Dermis microvascular lymphatic vessel endothelial cell (primary cell): ENCODE measurements around the gene BIN1. TPM values are rescaled to one million over a fixed set of nuclear protein-coding genes. Genes with fewer than 3 reads are reported as not detected.

Source experiments
- DNase-seq, 2 donors: peaks; one replicate each; pipeline versions ENCODE4 v3.0.0 to v3.0.0-alpha.2; 2010; ENCODE audit warnings: low read depth in 2 of 2
- total RNA-seq: library from RNA; depleted of rRNA; stranded (reverse); fragments of >200 nt; gene quantifications from 2 replicates; pipeline ENCODE4 v1.2.1, GENCODE V29; 2014

Gene BIN1
- total RNA-seq, 1 donor from 2014 or later, result 37.6 TPM

DNA sequence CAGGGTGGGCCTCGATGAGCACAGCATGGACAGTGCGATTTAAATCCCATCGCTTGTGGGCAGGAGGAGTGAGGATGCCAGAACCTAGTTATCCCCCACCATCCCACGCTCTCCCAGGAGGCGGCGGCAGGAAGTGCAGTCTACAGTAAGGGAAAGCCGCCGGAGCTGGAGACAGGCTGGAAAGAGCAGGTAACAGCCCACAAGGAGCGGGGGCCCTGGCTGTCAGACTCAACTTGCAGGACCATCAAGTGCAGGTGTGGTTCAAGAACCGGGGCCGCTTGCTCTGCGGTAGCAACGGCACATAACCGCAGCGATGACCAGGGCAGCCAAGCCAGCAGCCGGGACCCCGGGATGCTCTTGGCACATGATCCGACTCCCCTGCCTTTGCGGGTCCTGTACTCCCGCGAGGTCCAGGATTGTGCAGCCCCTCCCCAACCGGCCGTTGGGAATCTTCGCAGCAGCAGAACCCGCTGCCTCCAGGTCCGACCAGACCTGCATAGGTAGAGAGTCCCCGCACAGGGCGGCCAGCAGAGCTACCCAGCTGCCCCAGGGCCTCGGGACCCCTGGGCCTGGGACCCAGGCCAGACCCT, 82.1 kb downstream of the BIN1 start:
- DNase-seq, result no peak

DNA sequence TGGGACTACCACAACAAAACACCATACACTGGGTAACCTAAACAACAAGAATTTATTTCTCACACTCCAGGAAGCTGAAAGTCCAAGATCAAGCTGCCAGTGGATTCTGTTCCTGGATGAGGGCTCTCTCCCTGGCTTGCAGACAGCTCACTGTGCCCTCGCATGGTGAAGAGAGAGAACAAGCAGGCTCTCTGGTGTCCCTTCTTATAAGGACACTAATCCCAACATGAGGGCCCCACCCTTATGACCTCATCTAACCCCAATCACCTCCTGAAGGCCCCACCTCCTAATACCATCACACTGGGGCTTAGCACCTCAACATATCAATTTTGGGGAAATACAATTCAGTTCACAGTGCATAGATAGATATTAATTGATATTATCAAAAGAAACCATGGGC, 83.5 kb downstream of the BIN1 start:
- no peak for DNase-seq

DNA sequence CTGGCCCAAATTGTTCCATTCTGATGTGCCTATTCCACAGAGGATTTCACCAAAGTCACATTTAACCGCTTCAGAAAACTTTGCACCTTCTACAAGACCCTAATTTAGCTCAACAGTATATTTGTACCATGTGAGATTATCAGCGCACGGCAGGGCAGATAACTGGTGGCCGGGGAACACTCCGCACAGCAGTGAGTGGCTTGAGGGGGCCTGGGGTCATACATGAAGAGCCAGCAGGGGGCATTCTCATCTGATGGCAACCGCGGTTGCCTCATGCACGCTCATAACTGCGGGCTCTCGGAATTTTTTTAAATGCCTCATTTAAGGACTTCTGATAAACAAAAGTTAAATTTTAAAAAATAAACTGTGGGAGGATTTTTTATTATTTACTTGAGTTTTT, 84.1 kb downstream of the BIN1 start:
- DNase-seq, result no peak

DNA sequence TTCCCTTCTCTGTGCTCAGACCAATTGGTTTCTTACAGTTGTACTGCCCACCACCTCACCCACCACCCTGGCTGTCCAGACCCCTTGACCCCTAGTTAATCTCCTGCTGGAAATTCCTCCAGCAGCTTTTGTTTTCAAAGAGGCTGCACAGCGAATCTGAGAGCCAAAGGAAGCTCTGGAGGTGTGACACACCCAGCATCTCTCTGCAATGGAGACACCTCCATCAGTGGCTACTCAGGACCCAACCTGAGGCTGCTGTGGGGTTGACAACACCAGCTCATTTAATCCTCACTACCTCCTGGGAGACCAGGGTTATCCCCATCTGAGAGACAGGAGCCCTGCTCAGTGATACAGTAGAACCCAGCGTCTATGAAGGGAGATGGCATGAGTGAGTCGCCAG, 86.4 kb downstream of the BIN1 start:
- DNase-seq, result no peak

DNA sequence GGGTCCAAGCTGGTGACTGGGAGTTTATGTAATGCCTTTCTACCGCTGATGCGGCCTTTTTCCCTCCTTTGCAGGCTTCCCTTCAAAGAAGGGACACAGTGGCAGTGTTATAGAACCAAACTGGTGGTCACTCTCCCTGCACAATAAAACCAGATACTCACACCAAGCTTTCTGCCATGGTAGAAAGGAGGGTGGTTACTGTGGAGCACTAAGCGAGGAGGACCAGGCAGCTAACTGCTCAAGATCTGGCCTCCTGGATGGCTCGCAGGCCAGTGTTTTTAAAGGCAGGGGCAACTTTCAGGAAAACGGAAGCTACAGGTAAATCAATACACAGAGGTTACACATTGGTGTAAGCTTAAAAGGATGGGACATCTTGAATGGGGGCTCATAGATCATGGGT, 89.4 kb downstream of the BIN1 start:
- DNase-seq, result no peak

DNA sequence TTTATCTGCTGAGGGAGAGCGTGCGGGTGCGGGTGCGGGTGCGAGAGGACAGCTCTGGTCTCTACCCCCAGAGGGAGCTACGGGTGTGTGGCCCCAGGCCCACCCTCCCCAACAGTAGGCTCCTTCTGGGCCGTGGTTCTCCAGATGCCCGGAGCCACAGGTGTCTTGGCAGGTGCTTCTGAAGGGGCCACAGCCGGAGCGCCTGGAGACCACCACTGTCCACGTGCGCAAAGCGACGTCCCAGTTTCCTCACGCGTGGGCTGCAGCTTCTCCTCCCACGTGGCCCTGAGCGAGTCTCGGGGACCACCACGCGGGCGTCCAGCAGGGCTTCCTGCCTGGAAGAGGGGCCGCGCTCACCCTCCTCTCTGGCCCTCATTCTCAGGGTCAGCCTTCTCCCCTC, 90.6 kb downstream of the BIN1 start:
- no peak for DNase-seq

DNA sequence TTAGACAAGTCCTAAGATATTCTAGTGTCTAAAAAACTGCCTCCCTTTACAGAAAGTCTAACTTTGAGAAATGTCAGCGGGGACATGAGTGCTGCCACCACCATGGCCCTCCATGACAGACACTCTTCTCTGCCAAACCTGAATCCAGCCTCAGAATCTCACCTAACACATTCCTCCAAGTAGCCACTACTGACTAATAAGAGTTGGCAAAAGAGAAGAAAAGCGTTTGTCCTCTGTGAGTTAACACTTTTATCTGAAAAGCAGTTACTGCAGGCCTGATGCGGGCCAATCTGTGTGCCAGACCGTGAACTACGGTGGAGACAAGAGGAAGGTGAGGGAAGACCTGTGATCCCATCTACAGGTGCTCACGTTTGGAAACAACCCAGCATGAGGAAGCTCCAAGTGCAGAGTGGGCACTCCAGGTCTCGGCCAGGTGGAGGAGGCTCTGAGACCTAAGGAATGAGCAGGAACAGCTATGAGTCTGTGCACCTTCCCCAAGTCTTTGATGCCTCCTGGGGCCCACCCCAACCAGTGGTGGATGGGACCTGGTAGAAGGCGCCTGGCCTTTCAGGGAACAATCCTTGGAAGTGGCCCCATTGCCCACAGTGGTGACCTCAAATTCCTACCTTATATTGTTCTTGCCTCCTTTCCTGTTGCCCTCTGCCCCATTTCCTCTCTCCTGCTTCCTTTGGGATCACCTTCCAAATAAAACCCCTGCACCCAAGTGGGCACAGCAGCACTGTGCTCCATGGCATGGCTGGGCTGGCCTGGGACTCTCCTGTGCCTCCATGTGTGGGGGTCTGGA, 91.6 kb downstream of the BIN1 start:
- DNase-seq, result no peak

DNA sequence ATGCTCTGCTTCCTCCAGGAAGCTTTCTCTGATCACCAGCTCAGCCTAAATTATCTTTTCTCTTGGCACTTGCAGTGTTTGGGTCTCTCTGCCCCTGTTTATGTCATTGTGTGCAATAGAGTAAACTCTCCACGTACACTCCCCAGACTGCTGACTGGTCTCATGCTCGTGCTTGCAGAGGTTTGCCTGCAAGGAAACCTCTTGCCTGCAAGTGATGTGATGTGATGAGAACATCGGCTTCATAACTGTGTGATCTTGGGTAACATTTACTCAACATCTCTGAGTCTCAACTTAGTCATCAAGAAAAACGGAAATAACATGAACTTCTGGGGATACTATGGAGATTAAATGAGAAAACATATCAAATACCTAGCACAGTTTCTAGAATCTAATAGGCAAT, 92.3 kb downstream of the BIN1 start:
- DNase-seq, result peak in 1 of 2 donors; percentile 36

DNA sequence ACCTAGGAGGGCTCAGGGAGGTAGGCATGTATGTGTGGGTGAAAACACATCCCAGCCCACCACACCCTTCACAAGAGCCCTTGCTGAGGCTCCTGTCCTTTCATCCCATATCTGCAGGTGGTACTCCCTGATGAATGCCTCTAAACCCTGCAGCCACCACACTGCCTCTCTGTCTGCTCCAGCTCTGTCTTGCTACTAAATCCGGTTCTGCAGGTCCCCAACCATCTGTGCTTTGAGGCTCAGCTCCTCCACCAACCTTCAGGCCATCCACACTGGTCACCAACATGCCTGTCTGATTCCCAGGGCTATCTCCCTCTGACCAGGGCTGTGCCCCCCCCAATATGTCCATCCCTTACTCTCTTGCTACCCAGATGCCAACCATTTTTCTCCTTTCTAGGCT, 92.7 kb downstream of the BIN1 start:
- DNase-seq, result no peak

DNA sequence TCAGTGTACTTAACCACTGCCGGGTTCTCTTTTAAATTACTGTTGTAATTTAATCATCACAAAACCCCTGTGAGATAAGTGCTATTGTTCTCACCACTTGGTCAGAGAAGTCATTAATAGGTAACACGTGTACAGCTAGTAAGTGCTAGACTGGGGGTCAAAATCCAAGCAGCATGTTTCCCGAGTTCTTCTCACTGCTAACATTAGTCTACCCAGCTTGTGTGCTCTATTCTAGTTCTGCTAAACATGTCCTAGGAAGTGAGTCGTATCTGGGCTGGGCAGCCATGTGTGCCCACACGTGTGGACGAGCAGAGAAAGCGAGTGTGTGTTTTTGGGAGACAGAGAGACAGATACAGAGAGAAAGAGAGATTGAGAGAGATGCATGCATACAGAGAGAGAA, 94.1 kb downstream of the BIN1 start:
- no peak for DNase-seq

DNA sequence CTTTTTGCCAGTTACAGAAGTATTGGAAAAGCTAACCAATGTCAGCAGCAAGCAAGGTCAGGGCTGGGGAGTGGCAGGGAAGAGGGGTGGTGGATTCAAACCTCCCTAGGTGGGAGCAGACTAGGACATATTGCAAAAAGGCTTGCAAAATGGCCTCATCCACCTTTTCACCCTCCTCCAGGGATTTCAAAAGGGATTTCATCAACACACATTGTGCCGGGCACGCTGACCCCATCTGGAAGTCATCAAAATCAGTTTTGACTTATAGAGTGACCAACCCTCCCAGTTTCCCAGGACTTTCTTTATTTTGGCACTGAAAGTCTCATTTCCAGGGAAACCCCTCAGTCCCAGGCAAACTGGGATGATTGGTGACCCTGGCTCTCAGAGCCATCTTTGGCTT, 94.7 kb downstream of the BIN1 start:
- no peak for DNase-seq

DNA sequence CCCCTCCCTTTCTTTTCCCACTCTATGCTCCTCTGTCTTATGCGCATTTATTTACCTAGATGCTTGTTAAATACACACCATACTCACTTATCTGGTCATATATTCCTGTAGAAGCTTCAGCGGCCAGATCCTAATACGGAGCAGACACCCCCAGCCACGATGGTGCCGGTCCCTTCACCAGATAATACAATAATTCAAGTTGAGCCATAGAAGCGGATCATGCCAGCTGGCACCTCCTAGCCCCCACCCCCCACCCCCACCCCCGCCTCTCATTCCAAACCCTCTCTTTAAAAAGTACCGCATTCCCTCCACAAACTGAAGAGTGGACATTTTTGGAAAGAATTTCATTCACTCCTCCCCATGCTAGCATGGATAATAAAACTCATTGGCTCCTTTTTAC, 95.2 kb downstream of the BIN1 start:
- no peak for DNase-seq

DNA sequence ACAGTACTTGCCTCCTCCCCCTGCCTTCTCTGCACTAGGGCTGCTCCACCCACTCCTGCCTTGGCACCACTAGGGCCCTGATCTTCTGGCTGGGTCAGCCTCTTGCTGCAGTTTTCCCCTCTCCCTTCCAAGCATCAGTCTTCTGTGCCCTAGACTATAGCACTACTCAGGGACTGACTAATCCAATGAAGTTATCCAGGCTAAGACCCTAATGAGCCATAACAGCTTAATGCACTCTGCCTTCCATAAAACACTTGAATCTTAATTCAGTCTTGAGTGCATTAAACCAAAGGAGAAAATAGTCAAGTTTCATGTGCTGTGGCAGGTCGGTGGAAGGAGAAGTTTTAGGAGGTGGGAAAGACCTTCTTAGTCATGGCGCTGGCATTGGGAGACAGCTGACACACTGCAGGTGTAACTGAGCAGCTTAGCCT, 95.7 kb downstream of the BIN1 start:
- DNase-seq, result no peak

DNA sequence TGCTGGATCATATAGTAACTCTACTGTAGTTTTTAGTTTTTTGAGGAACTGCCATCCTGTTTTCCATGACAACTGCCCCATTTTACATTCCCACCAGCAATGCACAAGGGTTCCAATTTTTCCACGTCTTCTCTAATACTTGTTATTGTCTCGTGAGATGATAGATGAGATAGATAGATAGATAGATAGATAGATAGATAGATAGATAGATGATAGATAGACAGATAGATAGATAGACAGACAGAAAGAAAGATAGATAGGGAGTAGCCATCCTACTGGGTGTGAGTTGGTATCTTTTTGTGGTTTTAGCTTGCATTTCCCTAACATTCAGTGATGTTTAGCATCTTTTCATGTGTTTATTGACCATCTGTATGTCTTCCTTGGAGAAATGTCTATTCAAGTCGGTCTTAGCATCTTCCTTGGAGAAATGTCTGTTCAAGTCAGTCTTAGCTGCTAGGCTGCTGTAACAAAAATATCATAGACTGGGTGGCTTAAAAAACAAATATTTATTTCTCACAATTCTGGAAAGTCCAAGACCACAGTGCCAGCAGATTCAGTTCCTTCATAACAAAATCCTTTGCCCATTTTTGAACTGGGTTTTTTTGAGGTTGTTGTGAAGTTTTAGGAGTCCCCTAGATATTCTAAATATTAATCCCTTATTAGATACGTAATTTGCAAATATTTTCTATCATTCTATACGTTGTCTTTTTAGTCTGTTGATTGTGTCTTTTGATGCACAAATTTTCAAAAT, 98.5 kb downstream of the BIN1 start:
- DNase-seq, result no peak

DNA sequence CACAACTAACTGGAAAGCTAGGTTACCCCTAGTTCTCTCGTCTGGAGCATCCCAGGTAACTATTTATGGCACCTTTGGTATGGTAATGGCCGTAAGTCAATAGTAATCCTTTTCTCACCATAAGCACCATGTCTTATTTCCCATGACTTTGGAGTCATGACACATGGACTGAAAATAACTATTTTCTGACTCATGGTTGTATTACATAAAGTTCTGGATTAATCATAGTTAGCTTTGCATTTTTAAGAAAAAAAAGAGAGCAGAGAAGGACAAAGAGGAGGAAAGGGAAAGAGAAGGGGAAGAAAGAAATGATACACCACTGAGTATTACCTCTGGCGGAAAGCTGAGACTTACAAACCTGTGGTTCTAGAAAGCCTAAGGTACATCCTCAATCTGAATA, 99.3 kb downstream of the BIN1 start:
- no peak for DNase-seq

DNA sequence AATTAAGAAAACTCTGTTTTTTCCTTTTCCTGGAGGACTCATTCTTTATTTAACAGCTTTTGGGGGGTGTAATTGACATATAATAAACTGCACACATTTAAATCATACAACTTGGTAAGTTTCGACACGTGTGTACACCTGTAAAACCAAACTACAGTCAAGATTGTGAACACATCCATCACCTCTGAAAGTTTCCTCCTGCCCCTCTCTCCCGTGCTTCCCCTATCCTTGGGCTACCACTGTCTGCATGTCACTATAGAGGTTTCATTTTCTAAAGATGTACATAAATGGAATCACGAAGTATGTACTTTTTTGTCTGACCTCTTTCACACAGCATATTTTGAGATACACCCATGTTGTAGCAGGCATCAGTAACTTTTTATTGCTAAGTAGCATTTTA, 100.0 kb downstream of the BIN1 start:
- no peak for DNase-seq

DNA sequence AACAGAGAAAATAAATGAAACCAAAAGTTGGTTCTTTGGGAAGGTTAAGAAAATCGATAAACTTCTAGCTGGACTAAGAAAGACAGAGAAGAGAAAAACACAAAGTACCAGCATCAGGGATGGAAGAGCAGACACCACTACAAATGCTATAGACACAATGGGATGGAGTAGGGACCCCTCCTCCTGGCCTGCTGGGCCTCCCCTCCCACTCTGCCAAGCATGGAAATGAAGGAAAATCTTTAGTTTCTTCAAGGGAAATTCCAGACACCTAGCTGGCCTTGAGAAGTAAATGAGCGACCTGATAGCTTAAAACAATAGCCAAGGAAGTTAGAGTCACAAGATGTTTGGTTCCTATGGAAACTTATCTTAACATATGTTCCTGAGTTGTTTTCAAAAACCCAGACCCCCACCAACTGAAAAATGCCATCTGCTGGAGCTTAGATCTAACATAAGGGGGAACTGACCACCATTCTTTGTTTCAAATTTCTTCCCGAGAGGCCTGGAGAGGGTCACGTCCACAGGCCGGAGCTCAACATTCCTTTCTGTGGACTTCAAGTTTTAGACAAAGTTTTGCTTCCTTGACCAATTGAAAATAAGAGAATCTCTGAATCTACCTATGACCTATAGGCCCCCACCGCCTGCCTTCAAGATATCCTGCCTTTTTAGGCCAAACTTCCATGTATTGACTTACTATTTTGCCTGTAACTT, 101.9 kb downstream of the BIN1 start:
- DNase-seq, result peak in 1 of 2 donors; percentile 30

DNA sequence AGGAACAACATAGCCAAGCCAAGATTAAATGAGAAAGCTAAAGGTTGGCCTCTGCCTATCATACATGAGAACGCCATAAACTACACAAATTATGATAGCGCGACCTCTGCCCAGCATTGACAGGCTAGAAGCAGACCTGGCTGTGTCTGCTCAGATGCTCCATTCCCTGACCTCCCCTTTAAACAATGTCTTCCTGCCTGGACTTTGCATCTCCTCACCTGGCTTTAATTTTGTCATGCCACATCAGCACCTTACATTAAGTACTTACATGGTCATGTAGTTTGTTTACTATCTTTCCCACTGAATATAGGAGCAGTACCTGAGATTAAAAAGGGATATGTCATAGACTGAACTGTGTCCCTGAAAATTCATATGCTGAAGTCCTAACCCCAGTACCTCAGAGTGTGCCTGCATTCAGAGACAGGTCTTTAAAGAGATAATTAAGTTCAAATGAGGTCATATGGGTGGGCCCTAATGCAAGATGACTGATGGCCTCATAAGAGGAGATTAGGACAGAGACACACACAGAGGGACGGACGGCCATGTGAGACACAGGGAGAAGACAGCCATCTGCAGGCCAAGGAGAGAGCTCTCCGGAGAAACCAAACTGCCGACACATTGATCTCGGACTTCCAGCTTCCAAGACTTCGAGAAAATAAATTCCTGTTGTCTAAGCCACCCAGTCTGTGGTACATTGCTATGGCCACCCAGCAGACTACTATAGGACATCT, 103.7 kb downstream of the BIN1 start:
- no peak for DNase-seq

DNA sequence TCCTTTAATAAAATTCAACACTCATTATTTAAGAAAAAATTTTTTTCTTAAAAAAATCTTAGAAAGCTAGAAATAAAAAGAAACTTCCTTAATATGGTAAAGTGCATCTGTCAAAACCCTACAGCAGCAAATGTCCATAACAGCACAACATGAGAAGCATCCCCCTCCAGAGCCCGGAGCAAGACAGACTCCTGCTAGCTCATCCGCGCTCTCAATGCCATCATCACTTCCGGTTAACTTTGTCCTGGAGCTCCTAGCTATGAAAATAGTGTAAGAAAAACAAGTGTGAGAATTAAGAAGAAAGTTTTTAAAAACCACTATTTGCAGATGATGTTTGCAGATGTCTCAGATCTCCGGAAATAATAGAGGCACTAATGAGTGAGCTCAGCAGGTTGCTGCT, 105.2 kb downstream of the BIN1 start:
- no peak for DNase-seq

DNA sequence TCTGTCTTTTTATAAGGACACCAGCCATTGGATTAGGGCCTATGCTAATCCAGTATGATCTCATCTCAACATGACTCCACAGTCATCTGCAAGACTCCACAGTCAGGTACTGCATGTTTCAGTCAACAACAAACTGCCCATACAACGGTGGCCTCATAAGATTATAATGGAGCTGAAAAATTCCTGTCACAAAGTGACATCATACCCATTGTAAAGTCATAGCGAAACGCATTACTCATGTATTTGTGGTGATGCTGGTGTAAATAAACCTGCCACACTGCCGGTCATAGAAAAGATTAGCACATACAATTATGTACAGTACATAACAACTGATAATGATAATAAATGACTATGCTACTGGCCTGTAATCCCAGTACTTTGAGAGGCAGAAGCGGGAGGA, 106.0 kb downstream of the BIN1 start:
- no peak for DNase-seq

DNA sequence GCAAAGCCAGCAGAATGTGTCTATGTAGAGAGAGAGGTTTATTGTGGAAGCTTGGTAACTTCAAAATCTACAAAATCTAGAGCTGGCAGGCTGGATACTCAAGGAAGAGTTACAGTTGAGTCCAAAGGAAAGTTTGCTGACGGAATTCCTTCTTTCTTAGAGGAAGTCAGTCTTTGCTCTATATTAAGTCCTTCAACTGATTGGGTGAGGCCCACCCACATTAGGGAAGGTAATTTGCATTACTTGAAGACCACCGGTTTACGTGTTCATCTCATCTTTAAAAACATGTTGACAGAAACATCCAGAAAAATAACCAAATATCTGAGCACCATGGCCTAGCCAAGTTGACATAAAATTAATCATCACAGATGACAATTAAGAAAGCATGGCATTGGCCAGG, 106.8 kb downstream of the BIN1 start:
- no peak for DNase-seq
